ENCODE data around the gene IPCEF1.

IPCEF1 gene

DNA sequence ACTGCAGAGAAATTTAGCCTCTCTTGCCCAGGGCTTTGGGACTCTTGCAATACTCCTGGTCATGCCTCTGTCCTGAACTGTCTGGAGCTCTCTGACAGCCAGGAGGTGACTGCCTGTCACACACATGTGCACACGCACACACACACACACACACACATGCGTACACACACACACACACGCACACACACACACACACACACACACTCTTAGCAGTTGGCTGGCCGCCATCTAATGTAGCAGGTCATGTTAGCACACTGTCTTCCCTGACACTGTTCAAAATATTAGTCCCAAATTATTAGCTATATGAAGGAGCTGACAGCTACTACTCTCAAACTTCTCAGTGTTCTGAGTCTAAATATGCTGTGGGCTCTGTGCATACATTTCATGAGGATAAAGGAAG lies 60.9 kb downstream of the IPCEF1 start:
- H3K27me3 ChIP-seq (ENCODE audit: insufficient read depth, low read depth, severe bottlenecking), result no peaks in the 10 kb centered on the region
- no peaks in the 10 kb centered on the region for H3K9me3 ChIP-seq (ENCODE audit: severe bottlenecking)
- TF ChIP-seq, protein P1, sequence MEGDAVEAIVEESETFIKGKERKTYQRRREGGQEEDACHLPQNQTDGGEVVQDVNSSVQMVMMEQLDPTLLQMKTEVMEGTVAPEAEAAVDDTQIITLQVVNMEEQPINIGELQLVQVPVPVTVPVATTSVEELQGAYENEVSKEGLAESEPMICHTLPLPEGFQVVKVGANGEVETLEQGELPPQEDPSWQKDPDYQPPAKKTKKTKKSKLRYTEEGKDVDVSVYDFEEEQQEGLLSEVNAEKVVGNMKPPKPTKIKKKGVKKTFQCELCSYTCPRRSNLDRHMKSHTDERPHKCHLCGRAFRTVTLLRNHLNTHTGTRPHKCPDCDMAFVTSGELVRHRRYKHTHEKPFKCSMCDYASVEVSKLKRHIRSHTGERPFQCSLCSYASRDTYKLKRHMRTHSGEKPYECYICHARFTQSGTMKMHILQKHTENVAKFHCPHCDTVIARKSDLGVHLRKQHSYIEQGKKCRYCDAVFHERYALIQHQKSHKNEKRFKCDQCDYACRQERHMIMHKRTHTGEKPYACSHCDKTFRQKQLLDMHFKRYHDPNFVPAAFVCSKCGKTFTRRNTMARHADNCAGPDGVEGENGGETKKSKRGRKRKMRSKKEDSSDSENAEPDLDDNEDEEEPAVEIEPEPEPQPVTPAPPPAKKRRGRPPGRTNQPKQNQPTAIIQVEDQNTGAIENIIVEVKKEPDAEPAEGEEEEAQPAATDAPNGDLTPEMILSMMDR (IDR thresholded peaks at IDR 0.05; ENCODE audit: low read depth, low read length), result no peak
- H3K36me3 ChIP-seq, result no peaks in the 10 kb centered on the region
- no peak for DNase-seq
- H3K27ac ChIP-seq, result no peak overlapping the region
- no peak overlapping the region for H3K4me3 ChIP-seq (ENCODE audit: low read depth, low read length)

DNA sequence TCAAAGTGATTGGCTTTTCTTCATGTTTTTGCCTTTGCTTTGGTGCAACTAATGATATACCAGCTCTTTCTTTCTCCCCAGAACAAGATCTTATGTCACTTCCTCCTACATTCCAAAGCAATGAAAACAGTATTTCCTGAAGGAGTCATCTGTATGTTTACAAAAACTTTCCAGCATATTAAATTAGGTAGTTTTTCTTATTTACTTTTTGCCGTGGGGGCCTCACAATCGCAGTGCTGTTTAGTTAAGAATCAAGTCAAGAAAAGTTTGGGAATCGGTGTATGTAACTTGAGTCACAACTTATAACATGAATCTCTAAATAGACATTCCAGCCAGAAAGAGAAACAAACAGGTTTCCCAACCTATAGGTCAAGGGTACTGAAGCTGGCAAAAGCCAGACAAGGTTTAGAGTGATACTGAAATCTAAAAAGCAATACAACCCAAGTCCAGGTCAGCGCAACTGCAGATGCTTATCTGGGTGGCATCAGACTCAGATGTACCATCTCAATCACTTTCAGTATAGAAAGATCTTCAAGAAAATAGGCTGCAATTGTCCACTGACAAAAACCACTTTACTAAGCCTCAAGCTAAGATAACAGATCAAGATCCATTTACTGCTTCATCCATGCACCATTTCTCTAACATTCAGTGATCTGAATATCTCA lies 63.6 kb downstream of the IPCEF1 start:
- H3K27me3 ChIP-seq (ENCODE audit: insufficient read depth, low read depth, severe bottlenecking), result no peaks in the 10 kb centered on the region
- TF ChIP-seq, protein P1 (IDR thresholded peaks at IDR 0.05; ENCODE audit: low read depth, low read length), result no peak
- no peak overlapping the region for H3K27ac ChIP-seq
- no peak overlapping the region for H3K4me3 ChIP-seq (ENCODE audit: low read depth, low read length)
- no peaks in the 10 kb centered on the region for H3K9me3 ChIP-seq (ENCODE audit: severe bottlenecking)
- H3K36me3 ChIP-seq, result no peaks in the 10 kb centered on the region
- DNase-seq, result no peak

DNA sequence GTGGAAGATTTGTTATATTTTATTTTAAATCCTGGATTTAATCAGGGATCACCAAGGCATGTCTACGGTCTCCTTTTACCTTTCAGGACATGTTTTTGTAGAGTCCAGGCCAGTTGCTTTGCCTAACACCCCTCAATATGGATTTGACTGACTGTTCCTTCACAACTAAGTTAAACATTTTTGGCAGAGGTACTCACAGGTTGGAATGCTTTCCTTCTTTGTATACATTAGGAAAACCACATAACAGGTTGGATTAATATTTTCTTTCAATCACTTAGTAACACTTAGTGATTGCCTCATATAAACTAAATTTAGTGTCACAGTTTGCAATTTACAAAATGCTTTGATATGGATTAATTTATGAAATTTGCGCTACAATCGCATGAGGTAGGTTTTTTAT lies 64.5 kb downstream of the IPCEF1 start:
- no peaks in the 10 kb centered on the region for H3K9me3 ChIP-seq (ENCODE audit: severe bottlenecking)
- TF ChIP-seq, protein P1 (IDR thresholded peaks at IDR 0.05; ENCODE audit: low read depth, low read length), result no peak
- H3K27me3 ChIP-seq (ENCODE audit: insufficient read depth, low read depth, severe bottlenecking), result no peaks in the 10 kb centered on the region
- no peak for DNase-seq
- H3K27ac ChIP-seq, result no peak overlapping the region
- H3K4me3 ChIP-seq (ENCODE audit: low read depth, low read length), result no peak overlapping the region
- no peaks in the 10 kb centered on the region for H3K36me3 ChIP-seq

DNA sequence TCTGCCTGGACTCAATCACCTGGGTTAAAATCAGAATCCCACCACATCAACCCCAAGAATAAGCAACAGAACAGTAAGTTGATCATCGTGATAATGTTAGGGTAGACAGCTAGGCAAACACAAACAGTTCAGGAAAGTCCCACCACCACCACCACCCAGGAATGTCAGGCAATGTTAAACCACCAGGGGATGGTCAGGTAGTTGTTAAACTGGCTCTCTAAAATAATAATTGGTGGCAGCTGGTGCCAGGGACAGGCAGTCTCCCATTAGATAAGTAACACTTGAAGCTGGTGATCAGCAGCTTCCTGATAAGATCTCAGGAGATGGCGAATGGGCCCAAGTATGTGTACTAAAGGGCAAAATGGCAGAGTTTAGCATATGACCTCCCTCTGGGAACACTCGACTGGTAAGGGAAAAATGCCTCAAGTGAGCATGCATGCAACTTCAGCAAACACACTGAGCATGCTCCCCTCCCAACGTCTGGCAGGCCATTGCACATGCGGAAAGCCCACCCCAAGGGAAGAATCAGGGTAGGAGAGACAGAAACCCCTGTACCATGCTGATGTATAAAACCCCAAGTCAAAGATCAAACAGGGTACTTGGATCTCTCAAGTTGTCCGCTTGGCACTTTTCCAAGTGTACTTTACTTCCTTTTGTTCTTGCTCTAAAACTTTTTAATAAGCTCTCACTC lies 66.6 kb downstream of the IPCEF1 start:
- Histone ChIP-seq H3K27ac (no peak overlapping the region), H3K9me3 (ENCODE audit: severe bottlenecking) (no peaks in the 10 kb centered on the region), H3K27me3 (ENCODE audit: insufficient read depth, low read depth, severe bottlenecking) (no peaks in the 10 kb centered on the region), H3K36me3 (no peaks in the 10 kb centered on the region), H3K4me3 (ENCODE audit: low read depth, low read length) (no peak overlapping the region)
- no peak for DNase-seq
- TF ChIP-seq, protein P1 (IDR thresholded peaks at IDR 0.05; ENCODE audit: low read depth, low read length), result no peak

DNA sequence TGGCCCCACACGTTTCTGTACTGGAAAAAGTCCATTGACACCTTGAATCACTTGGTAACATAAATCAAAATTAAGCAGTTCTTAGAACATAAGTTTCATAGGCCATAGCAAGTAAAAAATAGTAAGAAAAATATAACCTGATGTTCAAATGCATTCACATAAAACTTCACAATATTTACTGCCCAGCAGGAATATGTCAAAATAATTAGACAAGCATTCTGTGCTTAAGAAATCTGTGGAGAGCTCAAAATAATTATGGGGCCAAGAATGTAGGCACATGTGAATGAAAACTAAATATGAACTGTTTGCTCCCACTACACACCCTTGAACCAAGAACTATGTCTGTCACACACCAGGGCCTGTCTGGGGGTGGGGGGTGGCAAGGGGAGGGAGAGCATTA lies 70.8 kb downstream of the IPCEF1 start:
- TF ChIP-seq, protein P1 (IDR thresholded peaks at IDR 0.05; ENCODE audit: low read depth, low read length), result no peak
- Histone ChIP-seq H3K27ac (no peak overlapping the region), H3K9me3 (ENCODE audit: severe bottlenecking) (peaks cover 4% of the 10 kb centered on the region), H3K4me3 (ENCODE audit: low read depth, low read length) (no peak overlapping the region), H3K27me3 (ENCODE audit: insufficient read depth, low read depth, severe bottlenecking) (no peaks in the 10 kb centered on the region), H3K36me3 (no peaks in the 10 kb centered on the region)
- DNase-seq, result no peak
